Measurements from ENCODE around the gene ARMC9.
A peak's percentile ranks its signal among the peaks of the same experiment; 100 is the strongest.

ARMC9 gene

DNA sequence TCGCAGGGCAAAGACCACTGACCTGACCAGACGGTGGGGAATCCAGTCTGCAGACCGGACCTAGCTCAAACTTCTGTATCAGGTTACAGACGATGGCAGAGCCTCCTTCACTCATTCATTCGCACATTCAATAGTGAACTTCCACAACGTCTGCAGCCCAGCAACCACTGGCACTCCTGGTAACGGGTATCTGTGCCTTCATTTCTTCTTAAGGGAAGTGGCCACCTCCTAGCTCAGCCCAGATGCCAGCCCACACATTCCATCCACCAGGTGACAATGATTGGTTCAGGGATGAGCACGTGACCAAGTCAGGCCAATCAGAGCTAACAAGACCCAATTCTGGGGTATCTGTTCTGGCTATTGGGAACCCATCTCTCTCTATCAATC is 15.9 kb upstream of the ARMC9 start:
- Histone ChIP-seq H3K27ac (ENCODE audit: low read depth, low read length) (peak overlapping the region; percentile 54), H3K4me3 (ENCODE audit: low read depth in 1 of 5, low read length in 5 of 5) (no peak overlapping the region), H3K4me1 (ENCODE audit: control insufficient read depth in 5 of 5, insufficient read depth in 5 of 5, low read length in 5 of 5) (peaks cover 1 to 33% (median 30%) of the 10 kb centered on the region in 5 donors), H3K27me3 (ENCODE audit: control insufficient read depth in 5 of 5, insufficient read depth in 4 of 5, low read length in 5 of 5) (no peaks in the 10 kb centered on the region), H3K9ac (ENCODE audit: low read length in 5 of 5) (no peak overlapping the region), H3K9me3 (ENCODE audit: control insufficient read depth in 5 of 5, low read length in 5 of 5) (no peaks in the 10 kb centered on the region), H3K36me3 (ENCODE audit: control insufficient read depth in 5 of 5, insufficient read depth in 5 of 5, low read length in 5 of 5) (no peaks in the 10 kb centered on the region)

DNA sequence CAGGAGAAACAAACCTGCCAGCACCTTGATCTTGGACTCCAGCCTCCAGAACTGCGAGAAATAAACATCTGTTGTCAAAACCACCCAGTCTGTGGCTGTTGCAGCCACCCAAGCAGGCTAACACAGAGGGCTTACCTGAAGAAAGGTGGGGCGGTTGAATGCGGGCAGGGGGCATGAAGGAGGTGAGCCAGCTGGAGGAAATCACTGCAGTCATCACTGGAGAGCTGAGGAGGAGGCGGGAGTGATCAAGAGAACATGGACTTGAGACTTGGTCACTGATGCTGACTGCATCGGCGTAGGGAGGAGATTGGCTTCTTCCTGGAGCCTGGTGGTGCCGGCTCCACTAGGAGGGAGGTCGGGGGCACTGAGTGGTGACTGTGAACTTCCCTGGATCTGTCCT is 14.6 kb upstream of the ARMC9 start:
- H3K9ac ChIP-seq (ENCODE audit: low read length in 5 of 5) = no peak overlapping the region
- H3K4me3 ChIP-seq (ENCODE audit: low read depth in 1 of 5, low read length in 5 of 5) = no peak overlapping the region
- peaks cover 1 to 33% (median 31%) of the 10 kb centered on the region in 5 donors for H3K4me1 ChIP-seq (ENCODE audit: control insufficient read depth in 5 of 5, insufficient read depth in 5 of 5, low read length in 5 of 5)
- H3K9me3 ChIP-seq (ENCODE audit: control insufficient read depth in 5 of 5, low read length in 5 of 5) = no peaks in the 10 kb centered on the region
- H3K27ac ChIP-seq (ENCODE audit: low read depth, low read length) = no peak overlapping the region
- no peaks in the 10 kb centered on the region for H3K36me3 ChIP-seq (ENCODE audit: control insufficient read depth in 5 of 5, insufficient read depth in 5 of 5, low read length in 5 of 5)
- H3K27me3 ChIP-seq (ENCODE audit: control insufficient read depth in 5 of 5, insufficient read depth in 4 of 5, low read length in 5 of 5) = no peaks in the 10 kb centered on the region

DNA sequence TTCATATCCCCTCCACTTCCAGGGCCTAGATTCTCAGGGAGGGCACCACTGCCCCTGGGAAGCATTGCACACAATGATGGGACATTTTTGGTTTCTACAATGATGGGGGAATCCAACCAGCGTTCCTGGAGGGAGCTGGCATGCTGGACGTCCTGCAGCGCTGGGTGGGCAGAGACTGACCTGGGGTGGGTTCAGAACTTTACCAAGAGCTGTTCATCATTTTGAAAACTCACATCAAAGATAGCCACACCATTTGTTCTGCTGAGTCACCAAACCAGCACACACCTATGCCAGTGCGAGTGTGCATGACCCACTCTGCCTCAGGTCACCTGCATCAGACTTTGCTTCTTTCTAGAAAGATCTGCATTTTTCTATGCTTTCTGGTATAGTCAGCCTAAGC is 14.1 kb upstream of the ARMC9 start:
- no peak overlapping the region for H3K9ac ChIP-seq (ENCODE audit: low read length in 5 of 5)
- peaks cover 1 to 33% (median 31%) of the 10 kb centered on the region in 5 donors for H3K4me1 ChIP-seq (ENCODE audit: control insufficient read depth in 5 of 5, insufficient read depth in 5 of 5, low read length in 5 of 5)
- H3K4me3 ChIP-seq (ENCODE audit: low read depth in 1 of 5, low read length in 5 of 5) = no peak overlapping the region
- H3K27me3 ChIP-seq (ENCODE audit: control insufficient read depth in 5 of 5, insufficient read depth in 4 of 5, low read length in 5 of 5) = no peaks in the 10 kb centered on the region
- no peaks in the 10 kb centered on the region for H3K36me3 ChIP-seq (ENCODE audit: control insufficient read depth in 5 of 5, insufficient read depth in 5 of 5, low read length in 5 of 5)
- no peak overlapping the region for H3K27ac ChIP-seq (ENCODE audit: low read depth, low read length)
- H3K9me3 ChIP-seq (ENCODE audit: control insufficient read depth in 5 of 5, low read length in 5 of 5) = no peaks in the 10 kb centered on the region

DNA sequence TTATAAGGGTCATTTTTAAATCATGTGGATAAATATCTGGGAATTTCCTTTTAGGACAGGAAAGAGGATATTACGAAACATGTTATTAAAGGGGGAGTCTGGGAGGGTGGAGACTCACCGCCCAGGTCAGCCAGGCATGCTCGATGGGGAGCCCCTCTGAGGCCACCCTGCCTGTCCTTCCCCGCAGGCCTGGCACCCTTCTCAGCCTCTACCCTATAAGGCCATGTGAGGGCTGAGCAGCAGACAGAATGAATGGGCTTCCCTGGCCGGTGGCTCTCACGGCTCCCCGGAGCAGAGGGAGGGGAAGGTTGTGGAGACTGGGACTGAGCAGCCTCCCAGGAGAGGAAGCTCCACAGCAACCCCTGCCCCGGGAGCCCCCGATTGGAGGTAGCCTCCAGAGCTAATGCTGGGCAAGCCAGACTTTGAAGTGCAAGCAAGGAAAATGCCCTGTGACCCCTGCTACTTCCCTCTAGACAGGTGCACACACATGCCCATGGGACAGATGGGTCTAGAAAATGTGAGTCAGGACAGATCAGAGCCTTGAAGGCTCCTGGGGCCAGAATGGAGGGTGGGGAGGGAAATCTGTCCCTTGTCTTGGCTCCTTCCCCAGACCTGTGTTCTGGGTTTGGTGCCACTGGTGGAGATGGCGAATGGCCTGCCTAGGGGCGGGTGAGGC is 13.2 kb upstream of the ARMC9 start:
- H3K4me1 ChIP-seq (ENCODE audit: control insufficient read depth in 5 of 5, insufficient read depth in 5 of 5, low read length in 5 of 5) = peaks cover 1 to 39% (median 34%) of the 10 kb centered on the region in 5 donors
- H3K27me3 ChIP-seq (ENCODE audit: control insufficient read depth in 5 of 5, insufficient read depth in 4 of 5, low read length in 5 of 5) = no peaks in the 10 kb centered on the region
- H3K27ac ChIP-seq (ENCODE audit: low read depth, low read length) = no peak overlapping the region
- no peaks in the 10 kb centered on the region for H3K36me3 ChIP-seq (ENCODE audit: control insufficient read depth in 5 of 5, insufficient read depth in 5 of 5, low read length in 5 of 5)
- H3K9ac ChIP-seq (ENCODE audit: low read length in 5 of 5) = no peak overlapping the region
- H3K9me3 ChIP-seq (ENCODE audit: control insufficient read depth in 5 of 5, low read length in 5 of 5) = no peaks in the 10 kb centered on the region
- H3K4me3 ChIP-seq (ENCODE audit: low read depth in 1 of 5, low read length in 5 of 5) = no peak overlapping the region

DNA sequence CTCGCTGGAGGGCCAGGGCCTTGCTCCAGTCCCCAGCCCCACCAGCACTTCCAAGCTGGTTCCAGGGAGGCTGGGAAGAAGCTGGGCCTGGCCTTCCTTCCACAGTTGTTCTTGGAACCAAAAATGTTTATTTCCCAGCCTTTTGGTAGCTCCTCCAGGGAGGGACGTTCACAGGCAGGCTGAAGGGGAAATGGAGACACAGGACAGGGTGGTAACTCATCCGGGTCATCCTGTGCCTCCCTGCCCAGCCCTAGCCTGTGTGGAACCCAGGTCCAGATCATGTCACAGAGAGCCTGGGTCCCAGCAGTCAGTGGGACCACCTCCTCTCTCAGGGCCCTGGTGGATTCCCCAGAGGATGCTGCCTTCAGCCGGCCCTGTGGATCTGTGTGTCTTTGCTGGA is 12.5 kb upstream of the ARMC9 start:
- H3K36me3 ChIP-seq (ENCODE audit: control insufficient read depth in 5 of 5, insufficient read depth in 5 of 5, low read length in 5 of 5) = no peaks in the 10 kb centered on the region
- H3K9ac ChIP-seq (ENCODE audit: low read length in 5 of 5) = peak overlapping the region in 1 of 5 donors; percentile 21
- no peak overlapping the region for H3K4me3 ChIP-seq (ENCODE audit: low read depth in 1 of 5, low read length in 5 of 5)
- no peaks in the 10 kb centered on the region for H3K9me3 ChIP-seq (ENCODE audit: control insufficient read depth in 5 of 5, low read length in 5 of 5)
- no peak overlapping the region for H3K27ac ChIP-seq (ENCODE audit: low read depth, low read length)
- H3K4me1 ChIP-seq (ENCODE audit: control insufficient read depth in 5 of 5, insufficient read depth in 5 of 5, low read length in 5 of 5) = peaks cover 1 to 46% (median 39%) of the 10 kb centered on the region in 5 donors
- no peaks in the 10 kb centered on the region for H3K27me3 ChIP-seq (ENCODE audit: control insufficient read depth in 5 of 5, insufficient read depth in 4 of 5, low read length in 5 of 5)

DNA sequence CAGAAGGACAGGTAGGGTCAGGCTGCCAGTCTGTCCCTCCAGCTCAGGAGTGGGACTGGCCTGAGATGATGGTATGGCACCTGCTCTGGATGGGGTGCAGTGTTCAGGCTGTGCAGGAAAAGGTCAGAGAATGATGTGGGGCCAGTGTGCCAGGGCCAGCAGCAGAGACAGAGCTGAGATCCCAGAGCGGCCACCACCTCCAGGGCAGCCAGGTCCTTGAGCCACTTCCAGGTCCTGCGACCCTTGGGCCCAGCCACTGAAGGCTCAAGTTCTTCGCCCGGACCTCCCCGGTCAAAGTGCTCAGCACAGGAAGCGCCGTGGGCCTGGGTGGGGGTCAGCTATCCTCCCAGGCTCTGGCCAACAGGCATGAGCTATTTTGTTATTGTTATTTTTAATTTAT is 12.1 kb upstream of the ARMC9 start:
- H3K4me1 ChIP-seq (ENCODE audit: control insufficient read depth in 5 of 5, insufficient read depth in 5 of 5, low read length in 5 of 5) = peaks cover 1 to 46% (median 40%) of the 10 kb centered on the region in 5 donors
- no peak overlapping the region for H3K27ac ChIP-seq (ENCODE audit: low read depth, low read length)
- H3K27me3 ChIP-seq (ENCODE audit: control insufficient read depth in 5 of 5, insufficient read depth in 4 of 5, low read length in 5 of 5) = no peaks in the 10 kb centered on the region
- no peaks in the 10 kb centered on the region for H3K36me3 ChIP-seq (ENCODE audit: control insufficient read depth in 5 of 5, insufficient read depth in 5 of 5, low read length in 5 of 5)
- H3K4me3 ChIP-seq (ENCODE audit: low read depth in 1 of 5, low read length in 5 of 5) = no peak overlapping the region
- peak overlapping the region in 1 of 5 donors; percentile 21 for H3K9ac ChIP-seq (ENCODE audit: low read length in 5 of 5)
- H3K9me3 ChIP-seq (ENCODE audit: control insufficient read depth in 5 of 5, low read length in 5 of 5) = no peaks in the 10 kb centered on the region

DNA sequence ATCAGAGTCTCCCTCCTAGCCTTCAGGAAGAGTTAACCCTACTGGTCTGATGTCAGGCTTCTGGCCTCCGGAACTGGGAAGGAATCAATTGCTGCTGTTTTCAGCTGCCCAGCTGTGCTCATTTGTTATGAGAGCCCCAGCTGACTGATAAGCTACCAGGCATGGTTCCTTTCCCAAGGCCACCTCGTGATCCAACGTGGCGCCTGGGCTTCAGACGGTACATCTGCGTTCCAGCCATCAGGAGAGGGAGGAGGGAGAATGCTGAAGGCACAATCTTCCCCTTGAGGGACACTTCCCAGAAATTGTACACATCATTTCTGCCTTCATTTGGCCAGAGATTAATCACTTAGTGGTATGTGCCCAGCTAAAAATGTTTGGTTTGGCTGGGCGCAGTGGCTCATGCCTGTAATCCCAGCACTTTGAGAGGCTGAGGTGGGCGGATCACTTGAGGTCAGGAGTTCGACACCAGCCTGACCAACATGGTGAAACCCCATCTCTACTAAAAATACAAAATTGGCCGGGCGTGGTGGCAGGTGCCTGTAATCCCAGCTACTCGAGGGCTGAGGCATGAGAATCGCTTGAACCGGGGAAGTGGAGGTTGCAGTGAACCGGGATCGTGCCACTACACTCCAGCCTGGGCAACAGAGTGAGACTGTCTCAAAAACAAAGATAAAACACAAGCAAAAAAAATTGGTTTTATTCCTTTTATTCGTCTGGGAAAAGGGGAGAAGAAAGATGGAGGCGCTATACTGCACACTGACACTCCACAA is 10.5 kb upstream of the ARMC9 start:
- Histone ChIP-seq H3K36me3 (ENCODE audit: control insufficient read depth in 5 of 5, insufficient read depth in 5 of 5, low read length in 5 of 5) (no peaks in the 10 kb centered on the region), H3K9ac (ENCODE audit: low read length in 5 of 5) (no peak overlapping the region), H3K4me1 (ENCODE audit: control insufficient read depth in 5 of 5, insufficient read depth in 5 of 5, low read length in 5 of 5) (peaks cover 1 to 44% (median 33%) of the 10 kb centered on the region in 5 donors), H3K4me3 (ENCODE audit: low read depth in 1 of 5, low read length in 5 of 5) (no peak overlapping the region), H3K9me3 (ENCODE audit: control insufficient read depth in 5 of 5, low read length in 5 of 5) (no peaks in the 10 kb centered on the region), H3K27ac (ENCODE audit: low read depth, low read length) (no peak overlapping the region), H3K27me3 (ENCODE audit: control insufficient read depth in 5 of 5, insufficient read depth in 4 of 5, low read length in 5 of 5) (no peaks in the 10 kb centered on the region)

DNA sequence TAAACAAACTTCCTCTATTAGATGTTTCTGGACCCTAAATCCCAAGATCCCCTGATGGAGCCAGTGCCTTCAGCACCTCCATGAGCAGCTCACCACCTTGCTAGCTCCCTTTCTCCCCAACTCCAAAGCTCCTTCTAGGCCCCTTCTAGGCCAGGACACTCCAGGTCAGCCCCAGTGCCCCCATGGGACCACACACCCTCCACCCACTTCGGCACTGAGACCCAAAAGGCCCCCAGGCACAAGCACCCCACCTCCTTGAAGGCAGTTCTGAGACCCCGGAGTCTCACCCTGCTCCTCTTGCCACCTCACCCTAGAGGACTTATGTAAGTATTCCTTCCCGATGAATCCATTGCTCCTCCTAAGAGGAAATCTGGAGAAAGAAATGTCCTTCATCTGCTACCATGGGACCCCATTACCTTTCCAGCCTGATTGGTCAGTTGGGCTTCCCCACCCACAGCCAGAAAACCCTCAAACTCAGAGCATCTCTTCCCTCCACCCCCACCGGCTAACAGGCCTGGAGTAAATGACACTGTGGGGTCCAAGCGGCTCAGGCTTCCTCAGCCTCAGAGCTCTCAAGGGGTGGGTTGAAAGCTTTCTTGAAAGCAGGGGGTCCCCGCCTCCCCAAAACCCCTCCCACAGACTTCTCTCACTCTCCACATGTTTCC is 9.8 kb upstream of the ARMC9 start:
- Histone ChIP-seq H3K36me3 (ENCODE audit: control insufficient read depth in 5 of 5, insufficient read depth in 5 of 5, low read length in 5 of 5) (no peaks in the 10 kb centered on the region), H3K9me3 (ENCODE audit: control insufficient read depth in 5 of 5, low read length in 5 of 5) (no peaks in the 10 kb centered on the region), H3K9ac (ENCODE audit: low read length in 5 of 5) (no peak overlapping the region), H3K27me3 (ENCODE audit: control insufficient read depth in 5 of 5, insufficient read depth in 4 of 5, low read length in 5 of 5) (no peaks in the 10 kb centered on the region), H3K27ac (ENCODE audit: low read depth, low read length) (no peak overlapping the region), H3K4me1 (ENCODE audit: control insufficient read depth in 5 of 5, insufficient read depth in 5 of 5, low read length in 5 of 5) (peaks cover 1 to 42% (median 33%) of the 10 kb centered on the region in 5 donors), H3K4me3 (ENCODE audit: low read depth in 1 of 5, low read length in 5 of 5) (no peak overlapping the region)

DNA sequence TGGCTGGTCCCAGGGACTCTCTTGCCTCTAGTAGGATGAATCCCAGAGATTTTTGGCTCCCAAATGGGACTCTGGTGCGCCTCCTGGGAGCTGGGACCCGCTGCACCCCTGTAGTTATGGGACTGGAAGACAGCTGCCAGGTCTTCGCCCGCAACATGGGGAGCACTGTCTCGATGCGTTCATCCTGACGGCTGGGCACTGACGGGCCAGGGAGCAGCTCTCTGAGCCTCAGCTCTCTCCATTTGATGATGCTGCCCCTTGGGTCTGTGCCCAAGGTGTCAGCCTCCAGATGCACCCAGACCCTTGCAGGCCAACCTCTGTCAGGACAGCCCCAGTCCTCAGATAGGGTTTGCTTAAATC is 9.3 kb upstream of the ARMC9 start:
- Histone ChIP-seq H3K9me3 (ENCODE audit: control insufficient read depth in 5 of 5, low read length in 5 of 5) (no peaks in the 10 kb centered on the region), H3K4me3 (ENCODE audit: low read depth in 1 of 5, low read length in 5 of 5) (no peak overlapping the region), H3K36me3 (ENCODE audit: control insufficient read depth in 5 of 5, insufficient read depth in 5 of 5, low read length in 5 of 5) (no peaks in the 10 kb centered on the region), H3K4me1 (ENCODE audit: control insufficient read depth in 5 of 5, insufficient read depth in 5 of 5, low read length in 5 of 5) (peaks cover 1 to 38% (median 33%) of the 10 kb centered on the region in 5 donors), H3K9ac (ENCODE audit: low read length in 5 of 5) (no peak overlapping the region), H3K27me3 (ENCODE audit: control insufficient read depth in 5 of 5, insufficient read depth in 4 of 5, low read length in 5 of 5) (no peaks in the 10 kb centered on the region), H3K27ac (ENCODE audit: low read depth, low read length) (no peak overlapping the region)
